ENCODE results near the gene KCNAB1.
"Not testable (repeated sequence)": the region's sequence is repeated elsewhere in the genome, so short reads cannot be mapped to it uniquely, and the experiment has no call there.

Gene KCNAB1

GRCh38 chr3:156176629-156177210 is 56.3 kb downstream of the KCNAB1 start:
- DNase-seq: no peak

- no peak for DNase-seq
These were observed 59.7 kb downstream of the KCNAB1 start for GRCh38 chr3:156180077-156180476.

GRCh38 chr3:156181509-156181908 is 61.1 kb downstream of the KCNAB1 start:
- DNase-seq: no peak

DNA sequence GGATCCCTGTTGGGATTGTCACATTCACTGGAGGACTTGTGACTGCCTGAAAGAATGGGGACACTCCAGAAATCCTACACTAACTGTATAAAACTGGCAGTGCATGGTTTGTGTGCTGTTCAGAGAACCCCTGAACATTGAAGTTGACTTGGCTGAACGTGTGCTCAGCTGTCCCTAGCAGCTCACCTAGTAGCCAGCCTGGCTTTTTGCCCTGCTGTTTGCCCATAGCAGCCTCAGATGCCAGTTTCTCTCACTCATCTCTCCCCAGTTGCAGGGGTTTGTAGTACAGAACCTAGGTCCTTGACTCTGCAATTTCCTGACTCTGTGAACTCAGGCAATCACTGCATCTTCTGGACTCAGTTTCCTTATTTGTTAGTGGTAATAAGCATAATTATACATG is 63.0 kb downstream of the KCNAB1 start:
- no peak for DNase-seq

DNA sequence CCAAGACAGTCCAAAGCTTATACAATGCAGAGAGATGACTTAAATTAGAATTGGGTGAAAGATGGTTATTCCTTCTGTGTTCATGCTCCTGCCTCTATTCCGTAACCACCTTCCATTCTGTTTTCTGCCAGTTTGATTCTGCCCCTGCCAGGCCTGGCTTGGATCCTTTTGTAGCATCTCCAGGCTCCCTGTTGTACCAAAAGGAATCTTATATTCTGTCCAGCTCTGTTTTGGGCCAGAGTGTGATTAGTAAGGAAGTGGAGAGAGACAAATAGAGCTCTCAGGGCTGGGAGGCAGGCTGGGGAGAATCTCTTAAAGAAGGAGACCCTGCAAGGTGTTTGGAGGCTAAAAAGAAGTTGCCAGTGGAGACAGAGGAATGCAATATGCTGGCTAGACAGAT is 63.8 kb downstream of the KCNAB1 start:
- no peak for DNase-seq

- no peak for DNase-seq
These were observed 66.9 kb downstream of the KCNAB1 start for GRCh38 chr3:156187146-156187769.

DNA sequence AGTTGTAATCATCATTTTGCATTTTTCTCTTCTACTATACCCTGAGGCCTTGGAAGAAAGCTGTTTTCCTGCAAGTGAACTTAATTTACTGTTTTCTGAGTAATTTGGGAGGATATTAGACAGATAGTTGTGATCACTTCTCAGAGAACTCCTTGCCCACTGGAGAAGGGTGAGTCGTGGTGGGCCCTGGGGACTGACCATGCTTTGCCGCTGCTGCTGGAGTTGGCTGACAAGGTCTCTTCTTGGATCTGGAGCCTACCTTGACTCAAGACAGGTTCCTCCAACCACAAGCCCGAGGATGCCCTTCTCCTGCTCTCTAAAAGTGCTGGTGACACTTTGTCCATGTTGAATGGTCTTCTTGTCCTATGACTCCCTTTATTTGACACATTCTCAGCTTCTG is 68.4 kb downstream of the KCNAB1 start:
- DNase-seq: no peak

- no peak for DNase-seq
These were observed 69.5 kb downstream of the KCNAB1 start for GRCh38 chr3:156189927-156190326.

GRCh38 chr3:156194945-156195344 is 74.6 kb downstream of the KCNAB1 start:
- DNase-seq: not testable (repeated sequence)

DNA sequence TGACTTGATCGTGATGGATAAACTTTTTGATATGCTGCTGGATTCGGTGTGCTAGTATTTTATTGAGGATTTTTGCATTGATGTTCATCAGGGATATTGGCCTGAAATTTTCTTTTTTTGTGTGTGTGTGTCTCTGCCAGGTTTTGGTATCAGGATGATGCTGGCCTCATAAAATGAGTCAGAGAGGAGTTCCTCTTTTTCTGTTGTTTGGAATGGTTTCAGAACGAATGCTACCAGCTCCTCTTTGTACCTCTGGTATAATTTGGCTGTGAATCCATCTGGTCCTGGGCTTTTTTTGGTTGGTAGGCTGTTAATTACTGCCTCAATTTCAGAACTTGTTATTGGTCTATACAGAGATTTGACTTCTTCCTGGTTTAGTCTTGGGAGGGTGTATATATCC is 76.8 kb downstream of the KCNAB1 start:
- not testable (repeated sequence) for DNase-seq

GRCh38 chr3:156201411-156202405 is 81.3 kb downstream of the KCNAB1 start:
- DNase-seq: no peak

DNA sequence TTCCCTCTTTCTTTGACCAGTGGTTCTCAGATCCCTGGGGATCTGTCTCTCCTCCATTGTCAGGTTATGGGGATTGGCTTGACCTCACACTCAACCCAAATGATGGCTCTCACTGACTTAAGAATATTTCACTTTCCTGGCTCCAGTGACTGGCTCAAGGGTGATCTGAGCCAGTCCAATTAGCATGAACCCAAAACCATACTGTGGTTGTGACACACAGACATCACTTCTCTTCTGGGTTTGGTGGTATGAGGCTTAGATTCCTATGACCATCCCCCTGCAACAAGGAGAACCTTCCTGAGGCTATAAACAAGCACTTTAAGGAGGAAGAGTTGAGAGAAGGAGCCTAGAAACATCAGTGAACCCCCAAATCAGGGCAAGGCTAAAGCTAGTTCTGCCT is 85.8 kb downstream of the KCNAB1 start:
- no peak for DNase-seq

GRCh38 chr3:156207802-156208685 is 87.7 kb downstream of the KCNAB1 start:
- no peak for DNase-seq

- DNase-seq: no peak
These were observed 89.4 kb downstream of the KCNAB1 start for GRCh38 chr3:156209631-156210335.

- no peak for DNase-seq
These were observed 91.2 kb downstream of the KCNAB1 start for GRCh38 chr3:156211583-156211982.

DNA sequence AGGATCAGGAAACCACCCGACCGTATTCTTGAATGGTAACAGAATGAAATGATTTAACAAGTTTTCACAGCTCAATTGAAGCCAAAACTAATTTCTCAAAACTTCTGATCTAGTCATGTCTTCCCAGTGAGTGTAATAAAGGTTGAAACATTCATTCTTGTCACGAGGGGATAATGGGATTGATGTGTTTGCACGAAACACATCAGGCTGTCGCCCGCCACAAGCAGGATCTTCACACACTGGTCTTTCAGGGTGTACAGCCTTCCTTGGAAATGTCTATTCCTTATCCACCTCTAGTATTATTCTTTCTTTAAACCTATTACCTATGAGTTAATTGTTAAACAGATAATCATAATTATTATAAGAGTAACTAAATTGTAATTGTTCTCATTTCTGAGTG is 94.3 kb downstream of the KCNAB1 start:
- no peak for DNase-seq

GRCh38 chr3:156215751-156216150 is 95.4 kb downstream of the KCNAB1 start:
- no peak for DNase-seq

DNA sequence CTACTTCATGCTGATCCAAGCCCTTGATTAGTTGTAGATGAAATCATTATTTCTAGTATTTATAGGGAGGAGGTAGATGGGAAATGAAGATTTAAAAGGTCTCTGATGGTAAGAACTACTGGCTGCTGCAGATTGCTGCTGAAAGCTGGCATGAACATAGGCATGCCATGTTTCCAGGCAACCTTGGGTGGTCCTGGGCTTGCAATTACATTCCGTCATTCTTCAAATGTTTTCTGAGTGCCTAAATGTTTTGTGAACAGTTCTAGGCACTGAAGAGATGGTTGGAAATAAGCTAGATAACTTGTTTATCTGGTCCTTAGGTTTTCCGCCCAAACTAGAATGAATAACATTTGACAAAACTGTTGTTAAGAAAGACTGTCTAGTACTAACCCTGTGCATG is 95.8 kb downstream of the KCNAB1 start:
- no peak for DNase-seq

- no peak for DNase-seq
These were observed 96.5 kb downstream of the KCNAB1 start for GRCh38 chr3:156216852-156217251.

- DNase-seq: no peak
These were observed 97.4 kb downstream of the KCNAB1 start for GRCh38 chr3:156217674-156218352.

DNA sequence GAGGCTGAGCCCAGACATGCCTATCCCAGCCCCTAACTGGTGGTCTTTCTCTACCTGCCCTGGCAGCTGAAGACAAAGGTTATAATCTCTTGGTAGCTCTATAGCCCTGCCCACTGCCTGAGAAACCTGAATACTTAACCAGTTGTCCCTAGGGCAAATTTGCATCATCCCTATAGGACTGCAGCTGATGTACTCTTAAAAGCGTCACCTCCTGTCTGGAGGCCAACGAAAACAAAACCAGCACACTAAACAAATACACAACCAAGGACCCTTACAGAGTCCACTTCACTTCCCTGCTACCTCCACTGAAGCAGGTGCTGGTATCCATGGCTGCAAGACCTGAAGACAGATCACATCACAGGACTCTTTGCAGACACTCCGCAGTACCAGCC is 98.0 kb downstream of the KCNAB1 start:
- DNase-seq: no peak

GRCh38 chr3:156222381-156222780 is 102.0 kb downstream of the KCNAB1 start:
- DNase-seq: not testable (repeated sequence)
